IMR-90 (cell line): ENCODE data around the gene GIT2. TPM values are rescaled to one million over a fixed set of nuclear protein-coding genes. Genes with fewer than 3 reads are reported as not detected.

ENCODE experiments used
- ATAC-seq: fragments of 200-7000 bp; cut with Tn5 transposase; 2 replicates; pipeline ENCODE4 v1.9.1; 2020; ENCODE audit warnings: low read depth, mild to moderate bottlenecking, moderate library complexity
- Bru-seq: library from RNA; stranded (reverse); fragments of 400-500 nt; gene quantifications from one replicate; lab custom pipeline; 2021; lab: Mats Ljungman, UMichigan
- BruChase-seq, 2 experiments: library from RNA; stranded (reverse); fragments of 400-500 nt; gene quantifications; one replicate each; lab custom pipeline; 2021; lab: Mats Ljungman, UMichigan
- BruUV-seq: library from RNA; stranded (reverse); fragments of 400-500 nt; replicated peaks from 2 replicates; lab custom pipeline; 2021; lab: Mats Ljungman, UMichigan
- CTCF ChIA-PET: fragments of 300-600 bp; formaldehyde crosslinking; extraction: SDS; loops from one replicate; lab custom pipeline; 2021; ENCODE audit warnings: antibody characterized with exemption; lab: Yijun Ruan, JAX
- POLR2A ChIA-PET: fragments of 300-600 bp; sonication (Branson Sonifier 250); formaldehyde crosslinking; loops from one replicate; lab custom pipeline; 2022; ENCODE audit warnings: antibody characterized with exemption; ENCODE audit not compliant: unreplicated experiment; lab: Charles Lee
- DNase-seq: peaks from one replicate; pipeline ENCODE4 v3.0.0; 2013
- H2AFZ ChIP-seq: replicated peaks from 2 replicates; pipeline ENCODE3; 2013; ENCODE audit warnings: low read length, mild to moderate bottlenecking; ENCODE audit not compliant: poor library complexity
- H2AK5ac ChIP-seq: 2 replicates; pipeline ENCODE4 v1.6.1; 2013; ENCODE audit warnings: low read depth, low read length, inconsistent platforms
- H2AK9ac ChIP-seq: replicated peaks from 2 replicates; pipeline ENCODE3; 2013; ENCODE audit warnings: mild to moderate bottlenecking, low read depth, low read length, moderate library complexity; ENCODE audit not compliant: poor library complexity
- H2BK120ac ChIP-seq: 2 replicates; pipeline ENCODE4 v1.6.1; 2013; ENCODE audit warnings: low read depth, low read length, inconsistent platforms
- H2BK15ac ChIP-seq: 3 replicates; pipeline ENCODE4 v1.6.1; 2013; ENCODE audit warnings: low read depth, low read length, inconsistent platforms
- H2BK20ac ChIP-seq: 2 replicates; pipeline ENCODE4 v1.6.1; 2013; ENCODE audit warnings: low read depth, mild to moderate bottlenecking, inconsistent platforms, low read length, moderate library complexity
- H2BK5ac ChIP-seq: 2 replicates; pipeline ENCODE4 v1.6.1; 2013; ENCODE audit warnings: mild to moderate bottlenecking, low read depth, low read length, inconsistent platforms; ENCODE audit not compliant: poor library complexity, severe bottlenecking
- H3K14ac ChIP-seq: replicated peaks from 2 replicates; pipeline ENCODE4 v1.6.1; 2013; ENCODE audit warnings: low read depth, low read length, inconsistent platforms
- H3K18ac ChIP-seq: 2 replicates; pipeline ENCODE4 v1.6.1; 2013; ENCODE audit warnings: low read depth, low read length, control low read depth
- H3K23ac ChIP-seq: 2 replicates; pipeline ENCODE4 v1.6.1; 2013; ENCODE audit warnings: low read depth, low read length, inconsistent platforms
- H3K27ac ChIP-seq: 2 replicates; pipeline ENCODE4 v1.5.1; 2013; ENCODE audit warnings: mild to moderate bottlenecking, control low read depth, low read length; ENCODE audit not compliant: insufficient read depth
- H3K27me3 ChIP-seq: 2 replicates; pipeline ENCODE4 v1.6.1; 2013; ENCODE audit warnings: low read length; ENCODE audit not compliant: control insufficient read depth, insufficient read depth
- H3K36me3 ChIP-seq: 2 replicates; pipeline ENCODE4 v1.6.1; 2013; ENCODE audit warnings: low read length, mixed read lengths; ENCODE audit not compliant: control insufficient read depth, insufficient read depth
- H3K4ac ChIP-seq: 2 replicates; pipeline ENCODE4 v1.6.1; 2013; ENCODE audit warnings: low read depth, low read length, inconsistent platforms
- H3K4me1 ChIP-seq: 2 replicates; pipeline ENCODE4 v1.6.1; 2013; ENCODE audit warnings: low read length, mixed read lengths; ENCODE audit not compliant: control insufficient read depth, insufficient read depth
- H3K4me2 ChIP-seq: 2 replicates; pipeline ENCODE4 v1.6.1; 2013; ENCODE audit warnings: low read depth, mild to moderate bottlenecking, control low read depth, low read length, moderate library complexity
- H3K4me3 ChIP-seq: 2 replicates; pipeline ENCODE4 v1.5.1; 2013; ENCODE audit warnings: low read depth, mild to moderate bottlenecking, control low read depth, low read length, moderate library complexity; ENCODE audit not compliant: insufficient read depth
- H3K56ac ChIP-seq: 2 replicates; pipeline ENCODE4 v1.6.1; 2013; ENCODE audit warnings: low read length, inconsistent platforms; ENCODE audit not compliant: insufficient read depth; ENCODE audit errors: extremely low read depth
- H3K79me1 ChIP-seq, 2 experiments: 2 replicates each; pipeline ENCODE4 v1.6.1; 2013; ENCODE audit warnings: low read length in 2 of 2, inconsistent platforms in 1 of 2, low read depth in 1 of 2
- H3K9ac ChIP-seq: 2 replicates; pipeline ENCODE4 v1.6.1; 2013; ENCODE audit warnings: low read depth, low read length, control low read depth
- H3K9me1 ChIP-seq: 2 replicates; pipeline ENCODE4 v1.6.1; 2013; ENCODE audit warnings: low read length, inconsistent platforms; ENCODE audit not compliant: insufficient read depth
- H3K9me3 ChIP-seq: 2 replicates; pipeline ENCODE4 v1.6.1; 2013; ENCODE audit warnings: low read length; ENCODE audit not compliant: control insufficient read depth, insufficient read depth
- H4K20me1 ChIP-seq: 2 replicates; pipeline ENCODE4 v1.6.1; 2013; ENCODE audit warnings: low read length, inconsistent platforms; ENCODE audit not compliant: insufficient read depth
- H4K5ac ChIP-seq: 2 replicates; pipeline ENCODE4 v1.6.1; 2013; ENCODE audit warnings: mild to moderate bottlenecking, low read depth, low read length, control low read depth
- H4K8ac ChIP-seq, 2 experiments: 2 replicates each; pipeline ENCODE4 v1.6.1; 2013; ENCODE audit warnings: low read depth in 2 of 2, low read length in 2 of 2, control low read depth in 1 of 2, inconsistent platforms in 1 of 2
- H4K91ac ChIP-seq: 2 replicates; pipeline ENCODE4 v1.6.1; 2013; ENCODE audit warnings: low read depth, low read length, inconsistent platforms; ENCODE audit not compliant: insufficient read depth
- BHLHE40 ChIP-seq: fragments of 150-350 bp; IDR thresholded peaks from 2 replicates; pipeline ENCODE4 v1.6.1; 2016; ENCODE audit warnings: mild to moderate bottlenecking, low read depth, low read length
- CEBPB ChIP-seq: IDR thresholded peaks from 2 replicates; pipeline ENCODE4 v1.6.1; 2012; ENCODE audit warnings: low read depth, low read length, improper control_type of control experiment
- MAFK ChIP-seq: IDR thresholded peaks from 2 replicates; pipeline ENCODE4 v1.6.1; 2012; ENCODE audit warnings: low read depth, low read length, improper control_type of control experiment
- MXI1 ChIP-seq: IDR thresholded peaks from 2 replicates; pipeline ENCODE4 v1.6.1; 2012; ENCODE audit warnings: low read depth, mild to moderate bottlenecking, low read length, moderate library complexity, borderline replicate concordance
- POLR2A ChIP-seq: IDR thresholded peaks from 2 replicates; pipeline ENCODE4 v1.6.1; 2012; ENCODE audit warnings: mild to moderate bottlenecking, low read depth, low read length
- RFX5 ChIP-seq: IDR thresholded peaks from 2 replicates; pipeline ENCODE4 v1.8.0; 2012; ENCODE audit warnings: low read depth, mild to moderate bottlenecking, low read length, moderate library complexity
- WGBS, 2 experiments: methylation state at CpG; one replicate each; pipeline versions ENCODE4 v1.1.5 to v1.1.7; 2013; ENCODE audit warnings: missing lambda C conversion rate in 2 of 2; ENCODE audit not compliant: insufficient read length in 1 of 2; ENCODE audit errors: extremely low coverage in 2 of 2; 5-methylcytosine and 5-hydroxymethylcytosine counted together
- dilution Hi-C: fragments of 300-500 bp; cut with HindIII; formaldehyde crosslinking; loops from one replicate; pipeline ENCODE4 v1.14.3; 2018; ENCODE audit warnings: low sequenced_read_pairs; ENCODE audit not compliant: unreplicated experiment
- in situ Hi-C: fragments of 300-500 bp; cut with MboI; formaldehyde crosslinking; loops from 3 replicates; pipeline ENCODE4 v1.14.3; 2019; ENCODE audit warnings: low sequenced_read_pairs, inconsistent platforms, mixed read lengths
- intact Hi-C: fragments of 100-400 bp; cut with micrococcal nuclease; formaldehyde crosslinking; loops from 2 replicates; pipeline ENCODE4 v1.10.0; 2022
- long read RNA-seq: library from polyadenylated mRNA; unstranded; transcript quantifications from one replicate; pipeline ENCODE4 v2.0.0, GENCODE V29; 2021; ENCODE audit not compliant: unreplicated experiment
- polyA plus RNA-seq, 3 experiments: library from polyadenylated mRNA; depleted of rRNA; stranded (reverse); fragments of >200 nt; gene quantifications; 2 replicates each; pipeline ENCODE4 v1.2.3, GENCODE V29; 2012; ENCODE audit warnings: low replicate concordance in 1 of 3
- total RNA-seq: library from RNA; depleted of rRNA; stranded (reverse); fragments of >200 nt; gene quantifications from 2 replicates; pipeline ENCODE4 v1.2.3, GENCODE V29; 2012; rRNA removed
- TF ChIP-seq, protein P1 (sequence below): fragments of 150-350 bp; IDR thresholded peaks from 2 replicates; pipeline ENCODE4 v1.6.1; 2017; ENCODE audit warnings: mild to moderate bottlenecking, antibody characterized with exemption, low read length, low read depth
- TF ChIP-seq, protein P2 (sequence below): conservative IDR thresholded peaks from 2 replicates; pipeline ENCODE4 v1.5.1; 2012; ENCODE audit warnings: mild to moderate bottlenecking, low read depth, low read length, improper control_type of control experiment

GIT2 gene, protein sequence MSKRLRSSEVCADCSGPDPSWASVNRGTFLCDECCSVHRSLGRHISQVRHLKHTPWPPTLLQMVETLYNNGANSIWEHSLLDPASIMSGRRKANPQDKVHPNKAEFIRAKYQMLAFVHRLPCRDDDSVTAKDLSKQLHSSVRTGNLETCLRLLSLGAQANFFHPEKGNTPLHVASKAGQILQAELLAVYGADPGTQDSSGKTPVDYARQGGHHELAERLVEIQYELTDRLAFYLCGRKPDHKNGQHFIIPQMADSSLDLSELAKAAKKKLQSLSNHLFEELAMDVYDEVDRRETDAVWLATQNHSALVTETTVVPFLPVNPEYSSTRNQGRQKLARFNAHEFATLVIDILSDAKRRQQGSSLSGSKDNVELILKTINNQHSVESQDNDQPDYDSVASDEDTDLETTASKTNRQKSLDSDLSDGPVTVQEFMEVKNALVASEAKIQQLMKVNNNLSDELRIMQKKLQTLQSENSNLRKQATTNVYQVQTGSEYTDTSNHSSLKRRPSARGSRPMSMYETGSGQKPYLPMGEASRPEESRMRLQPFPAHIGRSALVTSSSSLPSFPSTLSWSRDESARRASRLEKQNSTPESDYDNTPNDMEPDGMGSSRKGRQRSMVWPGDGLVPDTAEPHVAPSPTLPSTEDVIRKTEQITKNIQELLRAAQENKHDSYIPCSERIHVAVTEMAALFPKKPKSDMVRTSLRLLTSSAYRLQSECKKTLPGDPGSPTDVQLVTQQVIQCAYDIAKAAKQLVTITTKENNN
- total RNA-seq (60.5 and 71.9 TPM in 2 replicates), polyA plus RNA-seq (2012; rRNA removed) (43.0 and 48.0 TPM in 2 replicates), Bru-seq, nascent RNA (percentile 87 among the genes with signal in this experiment), BruChase-seq, experiment 1, labeled RNA remaining after a 6-hour chase (percentile 89 among the genes with signal in this experiment), BruChase-seq, experiment 2, labeled RNA remaining after a 2-hour chase (percentile 85 among the genes with signal in this experiment)
- polyA plus RNA-seq (2012; cell fraction: cytosol; rRNA removed) = 20.8 and 21.1 TPM in 2 replicates
- 42.7 and 138 TPM in 2 replicates for polyA plus RNA-seq (2012; cell fraction: nucleus; rRNA removed; ENCODE audit: low replicate concordance)
- long read RNA-seq, full-length matches to known transcripts = 9 of 34 reads
- long read RNA-seq, partial matches to known transcripts = 2 of 34 reads
- long read RNA-seq, other reads (novel, unspliced or antisense) = 23 of 34 reads

DNA sequence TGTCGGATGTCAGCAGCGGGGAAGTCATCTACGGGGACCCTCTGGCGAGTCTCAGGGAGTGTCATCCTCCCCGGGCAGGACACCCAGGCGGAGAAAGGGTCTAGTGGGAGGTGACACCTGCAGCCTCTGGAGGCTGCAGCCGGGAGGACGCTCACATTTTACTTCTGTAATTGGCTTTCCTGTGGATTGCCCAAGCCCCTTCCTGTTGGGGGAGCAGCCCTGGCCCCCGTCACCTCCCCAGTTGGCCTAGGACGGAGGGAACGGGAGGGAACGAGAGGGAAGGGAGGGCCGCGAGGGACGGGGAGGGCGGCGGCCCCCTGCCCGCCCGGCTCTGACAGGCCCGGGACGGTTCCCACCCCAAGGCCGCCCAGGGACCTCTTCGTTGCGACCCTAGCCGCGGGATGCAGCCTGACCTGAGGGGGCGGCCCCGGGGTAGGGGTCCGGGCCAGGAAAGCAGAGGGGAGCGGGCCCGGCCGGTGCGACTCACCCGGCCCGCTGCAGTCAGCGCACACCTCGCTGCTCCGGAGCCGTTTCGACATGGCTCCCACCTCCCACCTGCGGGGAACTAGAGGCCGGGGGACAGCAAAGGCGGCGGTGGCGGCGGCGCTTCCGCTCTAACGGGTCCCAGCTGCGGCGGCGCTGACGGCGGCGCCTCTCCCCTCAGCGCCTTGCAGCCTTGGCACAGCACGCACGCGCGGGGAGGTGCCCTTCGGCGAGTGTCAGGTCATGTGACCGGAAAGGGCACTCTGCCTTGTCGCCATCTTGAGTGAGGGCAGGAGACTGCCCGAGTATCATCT is at the start of gene GIT2:
Gene GIT2 (minus strand): TSS at position 683 of the 797 bp plus-strand sequence. CDS start 144 bp downstream, at position 539.
- no peak for TF ChIP-seq POLR2A
- no peak for TF ChIP-seq CEBPB
- TF ChIP-seq, protein P1, sequence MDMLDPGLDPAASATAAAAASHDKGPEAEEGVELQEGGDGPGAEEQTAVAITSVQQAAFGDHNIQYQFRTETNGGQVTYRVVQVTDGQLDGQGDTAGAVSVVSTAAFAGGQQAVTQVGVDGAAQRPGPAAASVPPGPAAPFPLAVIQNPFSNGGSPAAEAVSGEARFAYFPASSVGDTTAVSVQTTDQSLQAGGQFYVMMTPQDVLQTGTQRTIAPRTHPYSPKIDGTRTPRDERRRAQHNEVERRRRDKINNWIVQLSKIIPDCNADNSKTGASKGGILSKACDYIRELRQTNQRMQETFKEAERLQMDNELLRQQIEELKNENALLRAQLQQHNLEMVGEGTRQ = peak; percentile 96
- TF ChIP-seq RFX5 = no peak
- peak; percentile 68; the same call in 1 of the 2 replicates for TF ChIP-seq BHLHE40
- TF ChIP-seq, protein P2, sequence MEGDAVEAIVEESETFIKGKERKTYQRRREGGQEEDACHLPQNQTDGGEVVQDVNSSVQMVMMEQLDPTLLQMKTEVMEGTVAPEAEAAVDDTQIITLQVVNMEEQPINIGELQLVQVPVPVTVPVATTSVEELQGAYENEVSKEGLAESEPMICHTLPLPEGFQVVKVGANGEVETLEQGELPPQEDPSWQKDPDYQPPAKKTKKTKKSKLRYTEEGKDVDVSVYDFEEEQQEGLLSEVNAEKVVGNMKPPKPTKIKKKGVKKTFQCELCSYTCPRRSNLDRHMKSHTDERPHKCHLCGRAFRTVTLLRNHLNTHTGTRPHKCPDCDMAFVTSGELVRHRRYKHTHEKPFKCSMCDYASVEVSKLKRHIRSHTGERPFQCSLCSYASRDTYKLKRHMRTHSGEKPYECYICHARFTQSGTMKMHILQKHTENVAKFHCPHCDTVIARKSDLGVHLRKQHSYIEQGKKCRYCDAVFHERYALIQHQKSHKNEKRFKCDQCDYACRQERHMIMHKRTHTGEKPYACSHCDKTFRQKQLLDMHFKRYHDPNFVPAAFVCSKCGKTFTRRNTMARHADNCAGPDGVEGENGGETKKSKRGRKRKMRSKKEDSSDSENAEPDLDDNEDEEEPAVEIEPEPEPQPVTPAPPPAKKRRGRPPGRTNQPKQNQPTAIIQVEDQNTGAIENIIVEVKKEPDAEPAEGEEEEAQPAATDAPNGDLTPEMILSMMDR = 0 out of 2 replicates have a peak, but pooled peaks have one; percentile 4
- TF ChIP-seq MAFK = no peak
- peak; percentile 66; the same call in 1 of the 2 replicates for TF ChIP-seq MXI1
- Histone ChIP-seq H2BK15ac (peak within 1 kb of the TSS; percentile 84; the same call in 2 of the 3 replicates), H3K9ac (peak within 1 kb of the TSS; percentile 89), H4K20me1 (peaks cover 28% of the 10 kb centered on the region), H3K56ac (peak within 1 kb of the TSS; percentile 72), H3K18ac (peak within 1 kb of the TSS; percentile 76), H2AK5ac (peak within 1 kb of the TSS; percentile 74), H2AK9ac (peak within 1 kb of the TSS; percentile 96), H3K14ac (peak within 1 kb of the TSS; percentile 95), H3K27me3 (no peaks in the 10 kb centered on the region), H4K8ac (peak within 1 kb of the TSS; percentile 91 to 99), H3K79me1 (peaks cover 14 to 56% of the 10 kb centered on the region in 2 experiments), H3K9me3 (no peaks in the 10 kb centered on the region), H3K36me3 (peaks cover 5% of the 10 kb centered on the region), H2AFZ (peak within 1 kb of the TSS; percentile 91), H3K4me1 (peaks cover 7% of the 10 kb centered on the region; the same call in 1 of the 2 replicates), H4K91ac (peak within 1 kb of the TSS; percentile 78), H3K23ac (peak within 1 kb of the TSS; percentile 96), H4K5ac (peak within 1 kb of the TSS; percentile 98), H3K4me3 (peak within 1 kb of the TSS; percentile 85), H3K4ac (peak within 1 kb of the TSS; percentile 93), H2BK120ac (peak within 1 kb of the TSS; percentile 90), H3K9me1 (peaks cover 8% of the 10 kb centered on the region), H2BK20ac (peak within 1 kb of the TSS; percentile 89), H2BK5ac (peak within 1 kb of the TSS; percentile 86), H3K27ac (peak within 1 kb of the TSS; percentile 90), H3K4me2 (peak within 1 kb of the TSS; percentile 98)
- BruUV-seq = no TSS peak
- ATAC-seq = peak; percentile 65
- POLR2A ChIA-PET = no interaction called here
- DNase-seq = peak; percentile 90
- intact Hi-C loops = loop anchor here (5.0 kb wide), 2 partner anchors 49 to 64 kb away; no protein-coding TSS in a partner anchor
- CTCF ChIA-PET = no interaction called here
- dilution Hi-C loops = no loop called here
- 0% methylated on average over 18 of the region's 65 CpGs; no CpG with 5 or more reads in 1 of the 2 experiments for WGBS, 2 experiments
- in situ Hi-C loops = no loop called here
